Activated T-helper 17 cell treated with anti-CD3 and anti-CD28 coated beads, Interleukin-2, amount 50 U/mL, for 72 hours (primary cell): ENCODE data around the gene FLYWCH2. TPM values are rescaled to one million over a fixed set of nuclear protein-coding genes. Genes with fewer than 3 reads are reported as not detected.
"Not testable (repeated sequence)": the region's sequence is repeated elsewhere in the genome, so short reads cannot be mapped to it uniquely, and the experiment has no call there.

ENCODE experiments used
- ATAC-seq: fragments of 150-1000 bp; cut with Tn5 transposase; replicated peaks from 2 replicates; pipeline ENCODE4 v1.10.0; 2021; ENCODE audit warnings: mild to moderate bottlenecking, moderate library complexity
- H3K27ac Mint-ChIP-seq: one replicate; pipeline ENCODE4 v1.8.0; 2022; ENCODE audit warnings: mixed read lengths
- H3K27me3 Mint-ChIP-seq: one replicate; pipeline ENCODE4 v1.8.0; 2022; ENCODE audit warnings: mixed read lengths
- H3K36me3 Mint-ChIP-seq: one replicate; pipeline ENCODE4 v1.8.0; 2022; ENCODE audit warnings: low read depth, mild to moderate bottlenecking, mixed read lengths
- H3K4me1 Mint-ChIP-seq: one replicate; pipeline ENCODE4 v1.8.0; 2022; ENCODE audit warnings: mixed read lengths
- H3K4me3 Mint-ChIP-seq: one replicate; pipeline ENCODE4 v1.8.0; 2022; ENCODE audit warnings: mild to moderate bottlenecking, mixed read lengths
- H3K9me3 Mint-ChIP-seq: one replicate; pipeline ENCODE4 v1.8.0; 2022; ENCODE audit warnings: mixed read lengths
- total RNA-seq, 2 donors: library from RNA; stranded (reverse); gene quantifications; one replicate each; pipeline ENCODE4 v1.2.3, GENCODE V29; 2022

The FLYWCH2 gene
- total RNA-seq, 2 donors from 2014 or later: 13.5 to 14.6 TPM

- Mint-ChIP-seq H3K27ac (no peak overlapping the region), H3K27me3 (no peaks in the 10 kb centered on the region), H3K4me3 (no peak overlapping the region), H3K4me1 (no peaks in the 10 kb centered on the region), H3K9me3 (no peaks in the 10 kb centered on the region), H3K36me3 (no peaks in the 10 kb centered on the region)
- ATAC-seq: no peak
Measured at GRCh38 chr16:2894231-2894630, 11.2 kb downstream of the FLYWCH2 start.

GRCh38 chr16:2895813-2896212 is 12.8 kb downstream of the FLYWCH2 start:
- H3K36me3 Mint-ChIP-seq: no peaks in the 10 kb centered on the region
- H3K4me3 Mint-ChIP-seq: no peak overlapping the region
- no peak for ATAC-seq

DNA sequence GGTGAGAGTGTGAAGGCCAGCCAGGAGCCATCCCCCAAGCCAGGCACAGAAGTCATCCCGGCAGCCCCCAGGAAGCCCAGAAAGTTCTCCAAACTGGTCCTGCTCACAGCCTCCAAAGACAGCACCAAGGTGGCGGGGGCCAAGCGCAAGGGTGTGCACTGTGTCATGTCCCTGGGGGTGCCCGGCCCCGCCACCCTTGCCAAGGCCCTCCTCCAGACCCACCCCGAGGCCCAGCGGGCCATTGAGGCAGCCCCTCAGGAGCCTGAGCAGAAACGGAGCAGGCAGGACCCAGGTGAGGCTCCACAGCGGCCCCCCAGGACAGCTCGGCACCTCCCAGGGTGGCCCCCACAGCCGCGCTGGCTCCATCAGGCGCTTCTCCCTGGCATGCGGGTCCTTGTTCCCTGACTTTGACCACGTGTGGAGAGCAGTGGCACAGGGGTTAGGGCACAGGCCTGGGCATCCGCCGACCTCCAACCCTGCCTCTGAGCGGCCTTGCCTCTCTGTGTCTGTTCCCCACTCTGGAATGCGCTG is 13.5 kb downstream of the FLYWCH2 start:
- ATAC-seq: no peak
- H3K9me3 Mint-ChIP-seq: no peaks in the 10 kb centered on the region
- no peaks in the 10 kb centered on the region for H3K4me1 Mint-ChIP-seq
- H3K27me3 Mint-ChIP-seq: no peaks in the 10 kb centered on the region
- no peak overlapping the region for H3K4me3 Mint-ChIP-seq
- H3K36me3 Mint-ChIP-seq: no peaks in the 10 kb centered on the region
- H3K27ac Mint-ChIP-seq: no peak overlapping the region

More at GRCh38 chr16:2895813-2896212, 12.8 kb downstream of the FLYWCH2 start:
- no peaks in the 10 kb centered on the region for H3K9me3 Mint-ChIP-seq
- H3K27ac Mint-ChIP-seq: no peak overlapping the region
- no peaks in the 10 kb centered on the region for H3K27me3 Mint-ChIP-seq
- H3K4me1 Mint-ChIP-seq: no peaks in the 10 kb centered on the region

DNA sequence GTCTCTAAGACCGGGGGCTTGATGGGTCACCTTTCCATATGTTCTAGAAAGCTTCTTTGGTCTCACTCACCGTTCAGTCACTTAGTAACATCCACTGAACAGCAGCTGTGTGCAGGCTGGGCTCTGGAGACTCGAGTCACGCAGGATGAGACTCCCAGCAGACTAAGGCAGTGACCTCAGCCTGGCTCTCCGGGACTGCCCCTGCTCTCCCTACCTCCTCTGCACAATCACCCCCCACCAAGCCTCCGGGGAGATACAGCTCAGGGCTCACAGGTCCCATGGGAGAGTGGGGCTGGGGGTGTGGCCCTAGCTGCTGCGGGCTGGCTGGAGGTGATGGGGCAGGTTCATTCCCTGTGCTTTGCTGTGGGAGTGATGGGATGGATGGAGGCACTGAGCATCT is 14.1 kb downstream of the FLYWCH2 start:
- Mint-ChIP-seq H3K27ac (no peak overlapping the region), H3K4me3 (no peak overlapping the region), H3K9me3 (no peaks in the 10 kb centered on the region), H3K27me3 (no peaks in the 10 kb centered on the region), H3K36me3 (no peaks in the 10 kb centered on the region), H3K4me1 (no peaks in the 10 kb centered on the region)
- no peak for ATAC-seq

- Mint-ChIP-seq H3K27me3 (no peaks in the 10 kb centered on the region), H3K4me3 (no peak overlapping the region), H3K27ac (no peak overlapping the region), H3K4me1 (peaks cover 4% of the 10 kb centered on the region), H3K36me3 (no peaks in the 10 kb centered on the region), H3K9me3 (no peaks in the 10 kb centered on the region)
- ATAC-seq: no peak
Measured at GRCh38 chr16:2898831-2899563, 16.0 kb downstream of the FLYWCH2 start.

- H3K9me3 Mint-ChIP-seq: no peaks in the 10 kb centered on the region
- no peak for ATAC-seq
- no peaks in the 10 kb centered on the region for H3K36me3 Mint-ChIP-seq
- H3K27ac Mint-ChIP-seq: no peak overlapping the region
- no peaks in the 10 kb centered on the region for H3K27me3 Mint-ChIP-seq
- peaks cover 6% of the 10 kb centered on the region for H3K4me1 Mint-ChIP-seq
- no peak overlapping the region for H3K4me3 Mint-ChIP-seq
Measured at GRCh38 chr16:2899564-2900072, 16.6 kb downstream of the FLYWCH2 start.

DNA sequence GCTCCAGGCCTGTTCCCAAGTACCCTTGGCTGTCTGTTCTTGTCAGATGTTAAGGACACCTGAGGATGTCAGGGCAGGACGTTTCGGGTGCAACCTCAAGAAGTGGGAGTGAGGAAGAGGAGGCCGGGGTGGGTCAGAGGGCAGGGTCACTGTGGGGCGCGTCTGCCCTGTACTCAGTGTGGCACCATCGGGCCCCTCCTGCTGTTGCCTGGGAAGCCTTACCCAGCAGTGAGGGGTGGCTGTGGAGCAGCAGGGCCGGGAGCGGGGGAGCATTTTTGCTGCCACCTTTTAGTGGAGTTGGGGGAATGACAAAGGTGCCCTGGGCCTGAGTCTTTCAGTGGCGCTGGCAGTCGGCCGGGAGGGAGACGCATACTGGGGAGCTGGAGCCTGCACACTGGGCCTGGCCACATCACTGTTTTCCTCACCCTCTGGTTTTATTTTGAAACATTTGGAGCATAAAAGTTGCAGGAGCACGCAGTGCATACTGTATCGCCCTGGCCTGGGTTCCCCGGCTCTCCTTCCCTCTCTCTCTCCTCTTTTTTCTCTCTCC is 17.6 kb downstream of the FLYWCH2 start:
- no peak for ATAC-seq
- H3K4me1 Mint-ChIP-seq: peaks cover 6% of the 10 kb centered on the region
- no peaks in the 10 kb centered on the region for H3K36me3 Mint-ChIP-seq
- H3K27me3 Mint-ChIP-seq: no peaks in the 10 kb centered on the region
- H3K9me3 Mint-ChIP-seq: no peaks in the 10 kb centered on the region
- no peak overlapping the region for H3K4me3 Mint-ChIP-seq
- no peak overlapping the region for H3K27ac Mint-ChIP-seq

DNA sequence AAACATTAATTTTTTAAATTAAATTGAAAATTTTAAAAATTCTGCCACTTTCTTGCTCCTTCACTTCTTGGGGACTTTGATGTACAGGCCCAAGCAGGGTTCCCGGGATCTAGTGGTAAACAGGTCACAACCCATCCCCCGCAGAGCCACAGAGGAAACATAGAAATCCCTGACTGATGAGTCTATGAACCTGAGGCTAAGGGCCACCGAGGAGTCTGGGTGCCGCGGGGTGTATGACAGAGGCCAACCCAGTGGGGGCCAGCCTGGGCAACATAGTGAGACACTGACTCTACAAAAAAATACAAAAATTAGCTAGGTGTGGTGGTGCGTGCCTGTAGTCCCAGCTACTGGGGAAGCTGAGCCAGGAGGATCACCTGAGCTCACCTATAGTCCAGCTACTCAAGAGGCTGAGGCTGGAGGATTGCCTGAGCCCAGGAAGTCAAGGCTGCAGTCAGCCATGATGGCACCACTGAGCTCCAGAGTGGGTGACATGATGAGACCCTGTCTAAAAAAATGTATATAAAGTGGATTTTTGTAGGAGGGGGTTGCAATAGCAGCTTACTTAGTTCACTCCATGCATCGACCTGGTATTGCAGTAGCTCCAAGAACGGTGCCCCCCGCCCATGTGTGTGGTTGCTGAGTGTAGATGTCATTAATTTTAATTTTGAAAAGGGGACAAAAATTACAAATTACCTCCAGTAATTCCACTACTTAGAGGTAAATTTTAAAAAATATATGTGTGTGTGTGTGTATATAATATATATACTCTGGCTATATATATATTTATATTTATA is 19.5 kb downstream of the FLYWCH2 start:
- Mint-ChIP-seq H3K27ac (no peak overlapping the region), H3K27me3 (no peaks in the 10 kb centered on the region), H3K4me1 (peaks cover 16% of the 10 kb centered on the region), H3K9me3 (no peaks in the 10 kb centered on the region), H3K4me3 (no peak overlapping the region), H3K36me3 (no peaks in the 10 kb centered on the region)
- no peak for ATAC-seq

- H3K9me3 Mint-ChIP-seq: no peaks in the 10 kb centered on the region
- H3K4me1 Mint-ChIP-seq: peaks cover 16% of the 10 kb centered on the region
- peak overlapping the region; percentile 92 for H3K4me3 Mint-ChIP-seq
- peak overlapping the region; percentile 93 for H3K27ac Mint-ChIP-seq
- H3K36me3 Mint-ChIP-seq: no peaks in the 10 kb centered on the region
- ATAC-seq: peak; percentile 57
- no peaks in the 10 kb centered on the region for H3K27me3 Mint-ChIP-seq
Measured at GRCh38 chr16:2904100-2904921, 21.3 kb downstream of the FLYWCH2 start.

GRCh38 chr16:2904922-2905240 is 21.9 kb downstream of the FLYWCH2 start:
- no peak for ATAC-seq
- Mint-ChIP-seq H3K4me3 (peak overlapping the region; percentile 92), H3K27ac (peak overlapping the region; percentile 93), H3K4me1 (peaks cover 16% of the 10 kb centered on the region), H3K9me3 (no peaks in the 10 kb centered on the region), H3K36me3 (no peaks in the 10 kb centered on the region), H3K27me3 (no peaks in the 10 kb centered on the region)

GRCh38 chr16:2905241-2905987 is 22.4 kb downstream of the FLYWCH2 start:
- no peaks in the 10 kb centered on the region for H3K9me3 Mint-ChIP-seq
- no peaks in the 10 kb centered on the region for H3K27me3 Mint-ChIP-seq
- H3K36me3 Mint-ChIP-seq: no peaks in the 10 kb centered on the region
- peaks cover 16% of the 10 kb centered on the region for H3K4me1 Mint-ChIP-seq
- peak overlapping the region; percentile 92 for H3K4me3 Mint-ChIP-seq
- peak; percentile 83 for ATAC-seq
- H3K27ac Mint-ChIP-seq: peak overlapping the region; percentile 67

DNA sequence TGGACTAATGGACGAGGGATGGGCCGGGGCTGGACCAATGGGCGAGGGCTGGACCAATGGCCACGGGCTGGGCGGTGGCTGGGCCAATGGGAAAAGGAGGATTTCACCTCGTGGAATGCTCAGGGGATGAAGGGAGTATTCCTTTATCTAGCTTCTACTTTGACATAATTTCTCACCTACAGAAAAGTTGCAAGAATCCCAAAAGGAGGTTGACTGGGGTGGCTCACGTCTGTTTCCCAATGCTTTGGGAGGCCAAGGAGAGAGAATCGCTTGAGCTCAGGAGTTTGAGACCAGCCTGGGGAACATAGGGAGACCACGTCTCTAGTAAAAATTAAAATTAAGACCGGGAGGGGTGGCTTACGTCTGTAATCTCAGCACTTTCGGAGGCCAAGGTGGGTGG is 23.0 kb downstream of the FLYWCH2 start:
- Mint-ChIP-seq H3K27me3 (no peaks in the 10 kb centered on the region), H3K4me3 (peak overlapping the region; percentile 92), H3K36me3 (no peaks in the 10 kb centered on the region), H3K4me1 (peaks cover 16% of the 10 kb centered on the region), H3K27ac (peak overlapping the region; percentile 67), H3K9me3 (no peaks in the 10 kb centered on the region)
- ATAC-seq: no peak

GRCh38 chr16:2907084-2907753 is 24.2 kb downstream of the FLYWCH2 start:
- not testable (repeated sequence) for H3K27ac Mint-ChIP-seq, H3K27me3 Mint-ChIP-seq, H3K9me3 Mint-ChIP-seq, ATAC-seq, H3K36me3 Mint-ChIP-seq
- peaks cover 20% of the 10 kb centered on the region for H3K4me1 Mint-ChIP-seq
- H3K4me3 Mint-ChIP-seq: peak overlapping the region; percentile 92
